IMR-90 (cell line): Measurements from ENCODE around the gene MTG1. TPM values are rescaled to one million over a fixed set of nuclear protein-coding genes. Genes with fewer than 3 reads are reported as not detected.

Source experiments
- ATAC-seq: fragments of 200-7000 bp; cut with Tn5 transposase; 2 replicates; pipeline ENCODE4 v1.9.1; 2020; ENCODE audit warnings: low read depth, mild to moderate bottlenecking, moderate library complexity
- BruUV-seq: library from RNA; stranded (reverse); fragments of 400-500 nt; replicated peaks from 2 replicates; lab custom pipeline; 2021; lab: Mats Ljungman, UMichigan
- CTCF ChIA-PET: fragments of 300-600 bp; formaldehyde crosslinking; extraction: SDS; loops from one replicate; lab custom pipeline; 2021; ENCODE audit warnings: antibody characterized with exemption; lab: Yijun Ruan, JAX
- POLR2A ChIA-PET: fragments of 300-600 bp; sonication (Branson Sonifier 250); formaldehyde crosslinking; loops from one replicate; lab custom pipeline; 2022; ENCODE audit warnings: antibody characterized with exemption; ENCODE audit not compliant: unreplicated experiment; lab: Charles Lee
- DNase-seq: peaks from one replicate; pipeline ENCODE4 v3.0.0; 2013
- H2AFZ ChIP-seq: replicated peaks from 2 replicates; pipeline ENCODE3; 2013; ENCODE audit warnings: low read length, mild to moderate bottlenecking; ENCODE audit not compliant: poor library complexity
- H2AK5ac ChIP-seq: 2 replicates; pipeline ENCODE4 v1.6.1; 2013; ENCODE audit warnings: low read depth, low read length, inconsistent platforms
- H2AK9ac ChIP-seq: replicated peaks from 2 replicates; pipeline ENCODE3; 2013; ENCODE audit warnings: mild to moderate bottlenecking, low read depth, low read length, moderate library complexity; ENCODE audit not compliant: poor library complexity
- H2BK120ac ChIP-seq: 2 replicates; pipeline ENCODE4 v1.6.1; 2013; ENCODE audit warnings: low read depth, low read length, inconsistent platforms
- H2BK15ac ChIP-seq: 3 replicates; pipeline ENCODE4 v1.6.1; 2013; ENCODE audit warnings: low read depth, low read length, inconsistent platforms
- H2BK20ac ChIP-seq: 2 replicates; pipeline ENCODE4 v1.6.1; 2013; ENCODE audit warnings: low read depth, mild to moderate bottlenecking, inconsistent platforms, low read length, moderate library complexity
- H2BK5ac ChIP-seq: 2 replicates; pipeline ENCODE4 v1.6.1; 2013; ENCODE audit warnings: mild to moderate bottlenecking, low read depth, low read length, inconsistent platforms; ENCODE audit not compliant: poor library complexity, severe bottlenecking
- H3K14ac ChIP-seq: replicated peaks from 2 replicates; pipeline ENCODE4 v1.6.1; 2013; ENCODE audit warnings: low read depth, low read length, inconsistent platforms
- H3K18ac ChIP-seq: 2 replicates; pipeline ENCODE4 v1.6.1; 2013; ENCODE audit warnings: low read depth, low read length, control low read depth
- H3K23ac ChIP-seq: 2 replicates; pipeline ENCODE4 v1.6.1; 2013; ENCODE audit warnings: low read depth, low read length, inconsistent platforms
- H3K27ac ChIP-seq: 2 replicates; pipeline ENCODE4 v1.5.1; 2013; ENCODE audit warnings: mild to moderate bottlenecking, control low read depth, low read length; ENCODE audit not compliant: insufficient read depth
- H3K27me3 ChIP-seq: 2 replicates; pipeline ENCODE4 v1.6.1; 2013; ENCODE audit warnings: low read length; ENCODE audit not compliant: control insufficient read depth, insufficient read depth
- H3K36me3 ChIP-seq: 2 replicates; pipeline ENCODE4 v1.6.1; 2013; ENCODE audit warnings: low read length, mixed read lengths; ENCODE audit not compliant: control insufficient read depth, insufficient read depth
- H3K4ac ChIP-seq: 2 replicates; pipeline ENCODE4 v1.6.1; 2013; ENCODE audit warnings: low read depth, low read length, inconsistent platforms
- H3K4me1 ChIP-seq: 2 replicates; pipeline ENCODE4 v1.6.1; 2013; ENCODE audit warnings: low read length, mixed read lengths; ENCODE audit not compliant: control insufficient read depth, insufficient read depth
- H3K4me2 ChIP-seq: 2 replicates; pipeline ENCODE4 v1.6.1; 2013; ENCODE audit warnings: low read depth, mild to moderate bottlenecking, control low read depth, low read length, moderate library complexity
- H3K4me3 ChIP-seq: 2 replicates; pipeline ENCODE4 v1.5.1; 2013; ENCODE audit warnings: low read depth, mild to moderate bottlenecking, control low read depth, low read length, moderate library complexity; ENCODE audit not compliant: insufficient read depth
- H3K56ac ChIP-seq: 2 replicates; pipeline ENCODE4 v1.6.1; 2013; ENCODE audit warnings: low read length, inconsistent platforms; ENCODE audit not compliant: insufficient read depth; ENCODE audit errors: extremely low read depth
- H3K79me1 ChIP-seq, 2 experiments: 2 replicates each; pipeline ENCODE4 v1.6.1; 2013; ENCODE audit warnings: low read length in 2 of 2, inconsistent platforms in 1 of 2, low read depth in 1 of 2
- H3K9ac ChIP-seq: 2 replicates; pipeline ENCODE4 v1.6.1; 2013; ENCODE audit warnings: low read depth, low read length, control low read depth
- H3K9me1 ChIP-seq: 2 replicates; pipeline ENCODE4 v1.6.1; 2013; ENCODE audit warnings: low read length, inconsistent platforms; ENCODE audit not compliant: insufficient read depth
- H3K9me3 ChIP-seq: 2 replicates; pipeline ENCODE4 v1.6.1; 2013; ENCODE audit warnings: low read length; ENCODE audit not compliant: control insufficient read depth, insufficient read depth
- H4K20me1 ChIP-seq: 2 replicates; pipeline ENCODE4 v1.6.1; 2013; ENCODE audit warnings: low read length, inconsistent platforms; ENCODE audit not compliant: insufficient read depth
- H4K5ac ChIP-seq: 2 replicates; pipeline ENCODE4 v1.6.1; 2013; ENCODE audit warnings: mild to moderate bottlenecking, low read depth, low read length, control low read depth
- H4K8ac ChIP-seq, 2 experiments: 2 replicates each; pipeline ENCODE4 v1.6.1; 2013; ENCODE audit warnings: low read depth in 2 of 2, low read length in 2 of 2, control low read depth in 1 of 2, inconsistent platforms in 1 of 2
- H4K91ac ChIP-seq: 2 replicates; pipeline ENCODE4 v1.6.1; 2013; ENCODE audit warnings: low read depth, low read length, inconsistent platforms; ENCODE audit not compliant: insufficient read depth
- BHLHE40 ChIP-seq: fragments of 150-350 bp; IDR thresholded peaks from 2 replicates; pipeline ENCODE4 v1.6.1; 2016; ENCODE audit warnings: mild to moderate bottlenecking, low read depth, low read length
- CEBPB ChIP-seq: IDR thresholded peaks from 2 replicates; pipeline ENCODE4 v1.6.1; 2012; ENCODE audit warnings: low read depth, low read length, improper control_type of control experiment
- CHD1 ChIP-seq: IDR thresholded peaks from 2 replicates; pipeline ENCODE4 v1.6.1; 2012; ENCODE audit warnings: low read depth, low read length, improper control_type of control experiment
- FOS ChIP-seq: fragments of 150-350 bp; IDR thresholded peaks from 2 replicates; pipeline ENCODE4 v1.6.1; 2016; ENCODE audit warnings: low read depth, low read length
- MAFK ChIP-seq: IDR thresholded peaks from 2 replicates; pipeline ENCODE4 v1.6.1; 2012; ENCODE audit warnings: low read depth, low read length, improper control_type of control experiment
- MXI1 ChIP-seq: IDR thresholded peaks from 2 replicates; pipeline ENCODE4 v1.6.1; 2012; ENCODE audit warnings: low read depth, mild to moderate bottlenecking, low read length, moderate library complexity, borderline replicate concordance
- NFE2L2 ChIP-seq: fragments of 150-350 bp; IDR thresholded peaks from 2 replicates; pipeline ENCODE4 v1.6.1; 2016; ENCODE audit warnings: low read depth, mild to moderate bottlenecking, low read length
- POLR2A ChIP-seq: IDR thresholded peaks from 2 replicates; pipeline ENCODE4 v1.6.1; 2012; ENCODE audit warnings: mild to moderate bottlenecking, low read depth, low read length
- RAD21 ChIP-seq: IDR thresholded peaks from 2 replicates; pipeline ENCODE4 v1.6.1; 2012; ENCODE audit warnings: low read length, improper control_type of control experiment
- RCOR1 ChIP-seq: IDR thresholded peaks from 2 replicates; pipeline ENCODE4 v1.6.1; 2012; ENCODE audit warnings: mild to moderate bottlenecking, low read length, improper control_type of control experiment; ENCODE audit not compliant: insufficient replicate concordance
- RFX5 ChIP-seq: IDR thresholded peaks from 2 replicates; pipeline ENCODE4 v1.8.0; 2012; ENCODE audit warnings: low read depth, mild to moderate bottlenecking, low read length, moderate library complexity
- SMC3 ChIP-seq: fragments of 150-350 bp; IDR thresholded peaks from 2 replicates; pipeline ENCODE4 v1.6.1; 2016; ENCODE audit warnings: low read depth, mild to moderate bottlenecking, antibody characterized with exemption, low read length, moderate library complexity
- USF2 ChIP-seq: fragments of 150-350 bp; IDR thresholded peaks from 2 replicates; pipeline ENCODE4 v1.6.1; 2017; ENCODE audit warnings: mild to moderate bottlenecking, antibody characterized with exemption, low read length, low read depth
- WGBS, 2 experiments: methylation state at CpG; one replicate each; pipeline versions ENCODE4 v1.1.5 to v1.1.7; 2013; ENCODE audit warnings: missing lambda C conversion rate in 2 of 2; ENCODE audit not compliant: insufficient read length in 1 of 2; ENCODE audit errors: extremely low coverage in 2 of 2; 5-methylcytosine and 5-hydroxymethylcytosine counted together
- dilution Hi-C: fragments of 300-500 bp; cut with HindIII; formaldehyde crosslinking; loops from one replicate; pipeline ENCODE4 v1.14.3; 2018; ENCODE audit warnings: low sequenced_read_pairs; ENCODE audit not compliant: unreplicated experiment
- in situ Hi-C: fragments of 300-500 bp; cut with MboI; formaldehyde crosslinking; loops from 3 replicates; pipeline ENCODE4 v1.14.3; 2019; ENCODE audit warnings: low sequenced_read_pairs, inconsistent platforms, mixed read lengths
- intact Hi-C: fragments of 100-400 bp; cut with micrococcal nuclease; formaldehyde crosslinking; loops from 2 replicates; pipeline ENCODE4 v1.10.0; 2022
- polyA plus RNA-seq, 3 experiments: library from polyadenylated mRNA; depleted of rRNA; stranded (reverse); fragments of >200 nt; gene quantifications; 2 replicates each; pipeline ENCODE4 v1.2.3, GENCODE V29; 2012; ENCODE audit warnings: low replicate concordance in 1 of 3
- total RNA-seq: library from RNA; depleted of rRNA; stranded (reverse); fragments of >200 nt; gene quantifications from 2 replicates; pipeline ENCODE4 v1.2.3, GENCODE V29; 2012
- TF ChIP-seq, protein P1 (sequence below): fragments of 150-350 bp; IDR thresholded peaks from 2 replicates; pipeline ENCODE4 v1.6.1; 2016; ENCODE audit warnings: low read depth, mild to moderate bottlenecking, low read length, moderate library complexity, borderline replicate concordance
- TF ChIP-seq, protein P2 (sequence below): conservative IDR thresholded peaks from 2 replicates; pipeline ENCODE4 v1.5.1; 2012; ENCODE audit warnings: mild to moderate bottlenecking, low read depth, low read length, improper control_type of control experiment

MTG1 gene
- total and polyA plus RNA-seq, 2 of the 4 experiments (the other 2 are of a cell fraction) = 38.5 to 64.8 TPM

DNA sequence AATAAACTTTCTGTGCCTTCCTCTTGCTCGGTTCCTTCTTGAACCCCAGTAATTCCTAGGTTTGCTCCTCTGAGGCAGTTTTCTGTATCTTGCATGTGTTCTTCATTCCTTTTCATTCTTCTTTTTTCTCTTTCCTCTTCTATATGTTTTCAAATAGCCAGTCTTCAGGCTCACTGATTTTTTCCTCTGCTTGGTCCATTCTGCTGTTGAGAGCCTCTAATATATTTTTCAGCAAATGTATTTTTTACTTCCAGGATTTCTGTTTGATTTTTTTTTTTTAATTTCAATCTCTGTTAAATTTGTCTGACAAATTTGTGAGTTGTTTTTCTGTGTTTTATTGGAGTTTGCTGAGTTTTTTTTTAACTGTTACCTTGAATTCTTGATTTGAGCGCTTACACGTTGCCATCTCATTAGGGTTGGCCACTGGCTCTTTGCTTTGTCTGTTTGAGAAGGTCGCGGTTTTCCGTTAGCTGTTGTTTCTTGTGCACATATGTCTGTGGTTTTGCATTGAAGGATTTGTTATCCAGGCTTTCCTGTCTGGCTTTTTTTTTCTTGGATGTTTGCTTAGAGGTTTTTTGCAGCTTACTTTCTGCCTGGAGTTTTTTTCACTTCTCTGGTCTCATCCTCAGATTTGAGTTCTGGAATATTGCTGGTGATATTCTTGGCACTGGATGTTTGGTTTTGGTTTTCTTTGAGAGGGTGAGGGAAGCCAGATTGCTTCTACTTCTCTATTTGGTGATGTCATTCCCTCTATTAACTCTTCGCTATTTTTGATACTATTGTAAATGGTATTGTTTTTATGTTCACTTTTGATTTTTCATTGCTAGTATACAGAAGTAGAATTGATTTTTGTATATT lies 17.8 kb downstream of the MTG1 start:
- H3K14ac ChIP-seq = no peak overlapping the region
- H3K79me1 ChIP-seq = peaks cover 22% of the 10 kb centered on the region in 2 experiments
- no peaks in the 10 kb centered on the region; the same call in 1 of the 2 replicates for H4K20me1 ChIP-seq
- no peak for DNase-seq
- no peak overlapping the region for H2BK120ac ChIP-seq
- H3K18ac ChIP-seq = no peak overlapping the region
- intact Hi-C loops (no loop called here), in situ Hi-C loops (no loop called here), dilution Hi-C loops (no loop called here)
- no peak overlapping the region for H4K5ac ChIP-seq
- ChIA-PET POLR2A (no interaction called here), CTCF (no interaction called here)
- no TSS peak for BruUV-seq
- H3K4ac ChIP-seq = no peak overlapping the region
- H3K9me1 ChIP-seq = no peaks in the 10 kb centered on the region
- H4K91ac ChIP-seq = no peak overlapping the region
- no peak overlapping the region for H3K23ac ChIP-seq
- TF ChIP-seq CEBPB (no peak), USF2 (no peak), MXI1 (no peak), RFX5 (no peak), RCOR1 (no peak), NFE2L2 (no peak), SMC3 (no peak), MAFK (no peak), POLR2A (no peak), BHLHE40 (no peak), CHD1 (no peak), FOS (no peak), RAD21 (no peak)
- TF ChIP-seq, protein P1, sequence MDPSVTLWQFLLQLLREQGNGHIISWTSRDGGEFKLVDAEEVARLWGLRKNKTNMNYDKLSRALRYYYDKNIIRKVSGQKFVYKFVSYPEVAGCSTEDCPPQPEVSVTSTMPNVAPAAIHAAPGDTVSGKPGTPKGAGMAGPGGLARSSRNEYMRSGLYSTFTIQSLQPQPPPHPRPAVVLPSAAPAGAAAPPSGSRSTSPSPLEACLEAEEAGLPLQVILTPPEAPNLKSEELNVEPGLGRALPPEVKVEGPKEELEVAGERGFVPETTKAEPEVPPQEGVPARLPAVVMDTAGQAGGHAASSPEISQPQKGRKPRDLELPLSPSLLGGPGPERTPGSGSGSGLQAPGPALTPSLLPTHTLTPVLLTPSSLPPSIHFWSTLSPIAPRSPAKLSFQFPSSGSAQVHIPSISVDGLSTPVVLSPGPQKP = no peak
- TF ChIP-seq, protein P2, sequence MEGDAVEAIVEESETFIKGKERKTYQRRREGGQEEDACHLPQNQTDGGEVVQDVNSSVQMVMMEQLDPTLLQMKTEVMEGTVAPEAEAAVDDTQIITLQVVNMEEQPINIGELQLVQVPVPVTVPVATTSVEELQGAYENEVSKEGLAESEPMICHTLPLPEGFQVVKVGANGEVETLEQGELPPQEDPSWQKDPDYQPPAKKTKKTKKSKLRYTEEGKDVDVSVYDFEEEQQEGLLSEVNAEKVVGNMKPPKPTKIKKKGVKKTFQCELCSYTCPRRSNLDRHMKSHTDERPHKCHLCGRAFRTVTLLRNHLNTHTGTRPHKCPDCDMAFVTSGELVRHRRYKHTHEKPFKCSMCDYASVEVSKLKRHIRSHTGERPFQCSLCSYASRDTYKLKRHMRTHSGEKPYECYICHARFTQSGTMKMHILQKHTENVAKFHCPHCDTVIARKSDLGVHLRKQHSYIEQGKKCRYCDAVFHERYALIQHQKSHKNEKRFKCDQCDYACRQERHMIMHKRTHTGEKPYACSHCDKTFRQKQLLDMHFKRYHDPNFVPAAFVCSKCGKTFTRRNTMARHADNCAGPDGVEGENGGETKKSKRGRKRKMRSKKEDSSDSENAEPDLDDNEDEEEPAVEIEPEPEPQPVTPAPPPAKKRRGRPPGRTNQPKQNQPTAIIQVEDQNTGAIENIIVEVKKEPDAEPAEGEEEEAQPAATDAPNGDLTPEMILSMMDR = no peak
- no peak overlapping the region for H2BK15ac ChIP-seq
- H3K56ac ChIP-seq = no peak overlapping the region
- peaks cover 22% of the 10 kb centered on the region for H3K36me3 ChIP-seq
- no peak overlapping the region for H3K9ac ChIP-seq
- no peak overlapping the region for H2AK5ac ChIP-seq
- no peaks in the 10 kb centered on the region for H3K4me1 ChIP-seq
- WGBS, 2 experiments = 96% methylated on average over 5 of the region's 7 CpGs; no CpG with 5 or more reads in 1 of the 2 experiments
- no peak for ATAC-seq
- no peak overlapping the region for H2BK20ac ChIP-seq
- H4K8ac ChIP-seq = no peak overlapping the region
- no peak overlapping the region for H3K4me3 ChIP-seq
- no peak overlapping the region for H3K27ac ChIP-seq
- H3K27me3 ChIP-seq = no peaks in the 10 kb centered on the region
- H3K9me3 ChIP-seq = peaks cover 6% of the 10 kb centered on the region
- no peak overlapping the region for H2AK9ac ChIP-seq
- H2BK5ac ChIP-seq = no peak overlapping the region
- no peak overlapping the region for H2AFZ ChIP-seq
- H3K4me2 ChIP-seq = no peak overlapping the region
